GM18907 (cell line): ENCODE results near the gene RAVER2.

Experiments
- ATAC-seq: cut with Tn5 transposase; IDR thresholded peaks from one replicate; pipeline ENCODE4 v1.9.1; 2021; ENCODE audit warnings: mild to moderate bottlenecking, moderate library complexity; ENCODE audit not compliant: unreplicated experiment

RAVER2 gene

GRCh38 chr1:64844175-64844574 is 99.3 kb downstream of the RAVER2 start:
- no peak for ATAC-seq

GRCh38 chr1:64844609-64845008 is 99.7 kb downstream of the RAVER2 start:
- ATAC-seq: no peak

- no peak for ATAC-seq
These were observed 101.1 kb downstream of the RAVER2 start for GRCh38 chr1:64845831-64846425.

- ATAC-seq: no peak
These were observed 101.9 kb downstream of the RAVER2 start for GRCh38 chr1:64846573-64847430.

- ATAC-seq: no peak
These were observed 102.8 kb downstream of the RAVER2 start for GRCh38 chr1:64847666-64848065.

GRCh38 chr1:64848136-64848535 is 103.3 kb downstream of the RAVER2 start:
- no peak for ATAC-seq

DNA sequence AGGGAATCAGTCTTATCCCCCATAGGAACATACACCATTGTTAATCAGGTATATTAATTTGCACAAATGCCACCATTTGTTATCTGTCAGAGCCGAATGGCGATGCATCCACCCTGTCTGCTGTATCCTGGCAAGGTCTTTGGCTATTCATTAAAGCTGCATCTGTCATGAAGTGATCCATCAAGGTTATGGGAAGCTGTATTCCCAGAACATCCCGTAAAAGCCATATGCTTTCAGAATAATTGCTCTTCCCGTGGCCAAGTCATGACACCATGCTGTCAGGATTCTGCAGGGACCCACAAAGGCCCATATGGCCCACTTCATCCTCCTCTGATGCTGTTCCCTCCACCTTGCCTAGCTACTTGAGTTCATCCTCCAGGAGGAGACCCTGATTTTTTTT is 103.9 kb downstream of the RAVER2 start:
- no peak for ATAC-seq

DNA sequence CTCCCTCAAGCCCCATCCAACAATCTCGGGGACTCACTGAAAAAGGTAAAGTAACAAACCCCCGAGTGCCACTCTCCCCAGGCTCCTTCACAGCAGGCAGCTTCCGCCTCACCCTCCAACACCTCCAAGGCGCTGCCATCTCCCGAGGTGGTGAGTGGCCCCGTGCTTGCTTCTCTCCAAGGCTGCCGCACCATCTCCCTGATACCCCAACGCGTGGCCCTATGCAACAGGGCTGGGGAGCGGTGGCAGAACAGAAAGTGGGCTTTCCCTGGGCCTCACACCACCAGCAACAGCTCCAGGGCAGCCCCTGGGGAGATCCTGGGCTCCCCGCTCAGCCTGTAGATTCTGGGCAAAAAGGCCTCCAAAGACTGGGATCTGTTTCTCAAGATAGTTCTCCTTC is 105.1 kb downstream of the RAVER2 start:
- ATAC-seq: no peak

GRCh38 chr1:64850846-64851245 is 106.0 kb downstream of the RAVER2 start:
- no peak for ATAC-seq

- no peak for ATAC-seq
These were observed 106.8 kb downstream of the RAVER2 start for GRCh38 chr1:64851664-64852063.

DNA sequence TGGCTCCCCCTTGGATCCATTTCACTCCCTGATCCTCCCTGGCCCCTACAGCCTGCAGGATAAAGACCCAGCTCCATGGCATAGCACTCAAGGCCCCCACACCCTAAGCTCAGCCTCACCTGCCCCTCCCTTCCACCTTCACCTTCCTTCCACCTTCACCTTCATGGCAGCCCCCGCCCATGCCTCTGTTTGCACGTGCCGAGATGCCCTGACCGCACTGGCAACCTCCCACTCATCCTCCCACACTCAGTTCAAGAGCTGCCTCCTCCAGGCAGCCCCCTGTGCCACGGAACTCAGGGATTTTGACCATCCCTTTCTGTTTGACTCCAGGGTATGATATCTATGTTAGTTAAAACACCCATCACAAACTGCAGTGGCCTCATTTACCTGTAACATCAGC is 109.8 kb downstream of the RAVER2 start:
- no peak for ATAC-seq

GRCh38 chr1:64855557-64855956 is 110.7 kb downstream of the RAVER2 start:
- no peak for ATAC-seq

DNA sequence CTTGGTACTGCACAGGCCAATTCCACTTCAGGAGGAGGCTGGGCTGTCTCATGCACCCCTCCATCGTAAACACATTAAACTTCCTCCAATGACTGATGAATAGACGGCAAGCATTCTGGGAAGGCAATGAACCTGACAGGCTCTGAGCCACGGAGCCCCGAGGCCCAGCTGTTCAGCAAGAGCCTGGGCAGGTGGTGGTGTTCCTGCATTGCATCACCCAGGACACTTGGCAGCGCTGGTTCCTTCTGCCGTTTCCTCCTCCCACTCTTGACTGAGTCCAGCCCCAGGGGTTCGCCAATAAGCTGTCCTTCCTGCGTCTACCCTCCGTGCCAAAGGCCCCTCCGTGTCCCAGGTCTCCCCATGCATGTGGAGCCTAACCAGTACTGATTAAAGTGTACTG is 111.7 kb downstream of the RAVER2 start:
- no peak for ATAC-seq

DNA sequence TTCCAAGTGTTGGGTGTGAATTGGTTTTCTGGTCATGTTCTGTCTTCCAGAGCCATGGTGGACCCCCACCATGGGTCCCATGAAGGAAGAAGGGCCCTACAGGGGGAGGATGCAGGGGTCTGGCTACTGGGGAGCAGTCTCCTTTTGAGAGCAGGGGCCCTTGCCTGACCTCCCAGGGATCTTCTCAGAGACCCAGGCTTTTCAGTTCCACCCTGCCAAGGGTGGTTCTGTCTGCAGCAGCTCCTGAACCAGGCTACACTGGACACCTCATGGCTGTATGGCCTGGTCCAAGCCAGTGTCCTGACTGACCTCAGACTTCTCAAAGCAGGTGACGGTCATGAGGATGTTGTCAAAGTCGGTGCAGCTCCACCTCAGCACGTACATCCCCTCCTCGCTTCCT is 112.5 kb downstream of the RAVER2 start:
- no peak for ATAC-seq

GRCh38 chr1:64861611-64862010 is 116.7 kb downstream of the RAVER2 start:
- no peak for ATAC-seq

DNA sequence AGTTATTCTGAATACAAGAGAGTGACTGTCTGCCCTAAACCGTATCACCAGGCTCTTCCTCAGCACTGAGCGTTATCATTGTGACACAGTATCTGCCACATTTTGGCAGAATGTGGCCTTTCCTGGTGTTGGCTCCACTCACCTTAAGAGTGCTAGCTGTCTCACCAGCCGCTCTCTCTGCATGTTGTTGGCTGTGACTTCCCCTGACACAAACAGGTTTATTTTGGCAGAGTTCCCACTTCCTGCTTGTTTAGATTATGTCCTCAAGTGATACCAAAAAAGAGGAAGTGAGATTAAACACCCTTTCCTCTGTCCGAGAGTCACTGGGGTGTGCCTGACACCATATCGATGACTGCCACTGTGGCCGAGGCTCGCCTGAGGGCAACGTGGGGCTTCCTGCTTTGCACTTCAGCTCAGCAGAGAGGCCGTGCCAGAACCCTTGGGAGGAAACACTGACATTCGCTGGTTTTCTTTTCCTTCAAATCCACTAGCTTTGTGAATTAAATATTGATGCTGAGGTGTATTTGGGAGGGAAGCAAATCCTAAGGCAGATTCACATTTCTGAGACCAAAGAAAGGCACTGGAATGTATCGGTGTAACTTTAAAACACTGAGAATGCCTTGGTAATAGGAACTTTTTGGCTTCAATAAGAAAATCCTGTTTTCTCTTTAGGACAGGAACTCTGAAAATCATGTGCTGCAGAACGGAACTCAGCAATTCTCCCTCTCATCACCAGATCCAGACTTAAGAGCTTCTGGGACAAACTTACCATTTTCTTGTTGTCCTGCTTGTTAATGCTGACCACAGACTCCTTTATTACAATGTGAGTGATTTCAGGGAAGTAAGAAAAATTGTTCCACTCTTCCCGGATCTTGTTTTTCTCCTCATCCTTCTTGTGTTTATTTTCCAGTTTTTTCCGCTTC is 119.4 kb downstream of the RAVER2 start:
- ATAC-seq: peak; percentile 100

- ATAC-seq: no peak
These were observed 120.4 kb downstream of the RAVER2 start for GRCh38 chr1:64865105-64865757.

DNA sequence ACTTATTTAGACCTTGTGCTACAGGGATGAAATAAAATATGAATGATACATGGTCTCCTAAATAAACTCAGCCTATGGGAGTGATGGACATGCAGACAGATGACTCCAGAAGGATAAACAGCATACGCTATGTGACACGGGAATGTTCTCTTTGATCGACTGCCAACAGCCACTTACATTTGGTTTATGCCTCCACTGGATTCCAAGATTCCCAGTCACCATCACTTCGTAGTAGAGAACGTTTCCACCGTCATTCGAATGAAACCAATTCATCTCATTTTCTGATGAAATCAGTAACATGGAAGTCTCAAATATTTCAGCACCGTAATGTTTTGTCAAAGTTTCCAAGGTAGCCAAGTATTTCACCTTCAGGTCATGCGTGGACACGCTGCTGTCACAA is 121.8 kb downstream of the RAVER2 start:
- no peak for ATAC-seq

DNA sequence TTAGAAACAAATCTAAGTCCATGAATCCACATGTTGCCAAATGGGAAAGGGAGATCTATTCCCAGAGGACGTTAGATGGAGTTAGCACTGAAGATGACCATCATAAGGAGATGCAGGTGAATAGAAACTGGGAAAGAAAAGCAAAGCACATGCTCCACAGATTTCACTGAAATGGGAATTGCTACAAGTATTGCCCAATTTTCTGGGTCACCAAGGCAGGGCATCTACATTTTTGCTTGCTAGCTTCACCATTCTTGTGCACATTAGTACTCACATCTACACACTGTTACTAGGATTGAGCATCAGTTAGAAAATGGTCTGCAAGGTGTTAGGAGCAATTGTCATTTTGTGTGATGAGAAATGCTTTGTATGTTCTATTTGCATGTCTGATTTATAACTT is 122.4 kb downstream of the RAVER2 start:
- no peak for ATAC-seq

DNA sequence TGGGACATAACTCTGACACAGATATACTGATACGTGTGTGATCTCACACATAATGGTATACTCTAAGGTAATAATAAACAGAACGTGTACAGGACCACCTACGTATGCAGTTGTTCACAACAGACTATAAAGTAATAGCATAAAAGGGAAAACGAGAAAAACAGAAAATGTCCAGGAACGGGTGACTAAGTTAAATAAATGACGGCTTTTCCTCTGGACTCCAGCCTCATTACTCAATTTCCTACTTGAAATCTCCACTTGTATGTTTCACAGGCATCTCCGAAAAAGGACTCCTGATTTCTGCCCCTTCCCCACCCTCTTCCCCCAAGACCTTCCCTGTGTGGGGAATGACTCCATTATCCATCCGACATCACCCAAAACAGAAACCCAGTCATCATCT is 126.4 kb downstream of the RAVER2 start:
- no peak for ATAC-seq

DNA sequence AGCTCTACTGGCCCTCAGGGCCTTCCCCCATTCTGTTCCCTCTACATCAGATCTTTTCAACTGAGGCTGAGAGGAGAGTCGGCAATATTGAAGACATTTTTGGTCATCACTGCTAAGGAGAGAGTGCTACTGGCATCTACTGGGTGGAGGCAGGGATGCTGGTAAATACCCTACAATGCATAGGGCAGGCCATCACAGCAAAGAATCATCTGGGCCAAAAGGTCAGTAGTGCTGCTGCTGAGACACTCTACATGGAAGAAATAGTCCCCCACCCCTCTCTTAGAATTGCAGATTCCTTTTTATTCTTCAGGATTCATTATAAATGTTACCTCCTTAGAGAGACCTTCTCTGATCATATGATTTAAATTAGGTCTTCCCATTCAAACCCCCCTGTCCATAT is 127.2 kb downstream of the RAVER2 start:
- ATAC-seq: no peak
